Suppressor macrophage (primary cell): ENCODE data around the gene IL10RA.

ENCODE experiments used
- DNase-seq, 4 experiments: peaks; one replicate each; pipeline ENCODE4 v3.0.0-alpha.2; 2020 to 2022

Gene IL10RA

DNA sequence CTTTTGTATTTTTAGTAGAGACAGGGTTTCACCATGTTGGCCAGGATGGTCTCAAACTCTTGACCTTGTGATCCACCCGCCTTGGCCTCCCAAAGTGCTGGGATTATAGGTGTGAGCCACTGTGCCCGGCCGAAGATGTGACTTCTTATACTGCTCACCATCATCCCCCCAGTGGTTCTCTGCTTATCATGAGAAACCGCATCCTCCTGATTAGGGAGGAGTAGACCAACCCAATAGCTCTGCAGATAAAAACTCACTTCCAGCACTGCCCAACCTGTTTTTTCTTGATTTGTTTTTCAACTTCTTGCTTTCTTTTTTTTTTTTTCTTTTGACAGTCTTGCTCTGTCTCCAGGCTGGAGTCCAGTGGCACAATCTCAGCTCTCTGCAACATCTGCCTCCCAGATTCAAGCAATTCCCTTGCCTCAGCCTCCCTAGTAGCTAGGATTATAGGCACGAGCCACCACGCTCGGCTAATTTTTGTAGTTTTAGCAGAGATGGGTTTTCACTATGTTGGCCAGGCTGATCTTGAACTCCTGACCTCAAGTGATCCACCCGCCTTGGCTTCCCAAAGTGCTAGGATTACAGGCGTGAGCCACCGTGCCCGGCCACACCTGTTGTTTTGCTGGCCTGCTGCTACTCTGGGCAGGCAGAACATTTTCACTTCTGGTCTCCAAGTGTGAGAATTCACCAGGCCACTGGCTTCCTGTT is 21.5 kb downstream of the IL10RA start:
- DNase-seq = peak in 3 of 4 experiments; percentile 54 to 69 (median 57)

DNA sequence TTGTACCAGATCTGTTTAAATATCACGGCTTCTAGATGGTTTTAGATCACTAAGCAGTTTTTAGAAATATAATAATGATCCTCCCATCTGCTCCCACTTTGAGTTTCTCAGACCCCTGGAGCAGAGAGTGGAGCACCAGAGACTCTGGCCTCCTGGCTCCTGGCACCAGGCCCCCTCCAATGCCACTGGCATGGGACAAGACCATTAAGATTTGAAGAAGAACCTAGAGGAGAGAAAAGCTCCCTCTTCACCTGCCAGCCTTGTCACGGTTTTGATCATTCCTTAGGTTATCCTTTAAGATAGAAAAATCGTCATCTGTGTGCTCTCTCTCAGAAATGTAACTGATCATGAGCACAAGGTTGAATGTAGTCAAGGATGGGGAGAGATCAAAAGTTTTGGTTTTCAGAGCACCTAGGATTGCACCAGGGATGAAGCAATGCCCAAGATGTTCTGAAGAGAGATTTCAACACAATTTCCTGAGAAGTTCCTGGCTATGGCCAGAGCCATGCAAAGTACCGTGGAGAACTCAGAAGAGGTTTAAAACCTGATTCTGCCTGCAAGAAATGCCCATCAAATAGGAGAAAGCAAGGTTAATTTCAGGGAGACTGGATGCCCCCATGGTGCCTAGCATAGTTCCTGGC is 22.2 kb downstream of the IL10RA start:
- DNase-seq = peak in 3 of 4 experiments; percentile 44 to 61 (median 55)

DNA sequence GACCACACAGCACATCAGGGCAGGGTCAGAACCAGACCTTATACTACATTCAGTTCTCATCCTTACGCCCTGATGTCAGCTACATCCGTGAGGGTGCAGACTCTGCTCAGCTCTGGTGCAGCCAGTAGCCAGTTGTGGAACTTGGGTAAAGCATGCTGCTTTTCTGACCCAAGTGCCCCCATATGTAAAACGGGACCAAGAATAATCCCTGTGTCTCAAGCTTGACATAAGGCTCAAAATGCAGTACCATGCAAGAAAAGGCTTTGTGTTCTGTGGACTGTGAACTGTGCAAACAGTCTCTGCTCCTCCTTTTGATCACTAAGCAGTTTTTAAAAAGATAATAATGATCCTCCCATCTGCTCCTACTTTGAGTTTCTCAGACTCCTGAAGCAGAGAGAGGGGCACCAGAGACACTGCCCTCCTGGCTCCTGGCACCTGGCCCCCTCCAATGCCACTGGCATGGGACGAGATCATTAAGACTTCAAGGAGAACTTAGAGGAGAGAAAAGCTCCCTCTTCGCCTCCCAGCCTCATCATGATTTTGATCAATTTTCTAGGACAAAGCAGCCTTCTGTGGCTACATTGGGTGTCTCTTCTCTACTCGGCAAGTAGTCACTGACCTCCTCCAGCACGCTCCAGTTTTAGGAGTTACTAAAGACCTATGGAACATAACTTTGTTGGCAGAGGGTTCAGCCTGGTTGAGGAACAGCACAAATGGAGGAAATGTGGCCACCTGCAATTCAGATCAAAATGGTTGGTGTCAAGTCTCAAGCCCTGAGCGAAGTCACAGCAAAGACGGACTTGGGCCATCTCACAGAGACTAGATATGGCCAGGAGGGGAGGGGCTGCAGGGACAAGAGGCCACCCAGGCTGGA is 23.9 kb downstream of the IL10RA start:
- peak in 1 of 4 experiments; percentile 12 for DNase-seq

DNA sequence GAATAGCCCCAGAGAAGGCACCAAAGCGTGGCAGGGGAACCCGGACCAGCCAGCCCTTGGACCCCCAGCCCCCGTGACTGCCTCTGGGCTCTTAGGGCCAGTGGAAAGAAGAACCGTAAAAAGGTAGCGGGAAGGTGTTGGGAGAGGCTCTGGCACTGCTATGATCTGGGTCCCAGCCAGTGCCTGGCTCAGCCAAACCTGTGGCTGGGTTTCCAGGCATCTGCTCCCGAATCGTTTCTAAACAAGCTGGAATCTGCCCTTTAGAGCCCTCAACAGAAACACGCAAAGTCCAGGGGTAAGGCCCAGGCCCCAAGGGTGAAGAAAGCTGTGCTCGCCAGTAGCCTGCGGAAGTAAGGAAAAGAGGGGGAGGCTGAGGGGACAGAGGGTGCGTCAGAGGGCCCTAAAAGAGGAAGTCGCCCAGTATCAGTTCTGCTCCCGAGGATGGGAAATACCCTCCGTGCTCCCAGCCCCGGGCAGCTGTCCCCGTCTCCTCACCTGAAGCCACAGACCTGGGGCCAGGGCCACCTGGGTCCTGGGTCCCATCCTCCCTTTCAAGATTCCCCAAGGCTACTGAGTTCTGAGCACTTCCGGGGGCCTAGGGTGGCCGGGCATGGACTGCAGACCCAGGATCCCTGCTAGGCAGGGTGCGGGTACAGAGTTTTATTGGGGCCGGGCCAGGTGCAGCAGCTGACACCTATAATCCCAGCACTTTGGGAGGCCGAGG is 24.7 kb downstream of the IL10RA start:
- DNase-seq = peak; percentile 93 to 98 (median 96)

GRCh38 chr11:118012083-118012669 is 26.0 kb downstream of the IL10RA start:
- DNase-seq = peak; percentile 89 to 97 (median 93)

- no peak for DNase-seq
These were observed 27.8 kb downstream of the IL10RA start for GRCh38 chr11:118014022-118014421.

GRCh38 chr11:118015385-118015841 is 29.2 kb downstream of the IL10RA start:
- DNase-seq = no peak

DNA sequence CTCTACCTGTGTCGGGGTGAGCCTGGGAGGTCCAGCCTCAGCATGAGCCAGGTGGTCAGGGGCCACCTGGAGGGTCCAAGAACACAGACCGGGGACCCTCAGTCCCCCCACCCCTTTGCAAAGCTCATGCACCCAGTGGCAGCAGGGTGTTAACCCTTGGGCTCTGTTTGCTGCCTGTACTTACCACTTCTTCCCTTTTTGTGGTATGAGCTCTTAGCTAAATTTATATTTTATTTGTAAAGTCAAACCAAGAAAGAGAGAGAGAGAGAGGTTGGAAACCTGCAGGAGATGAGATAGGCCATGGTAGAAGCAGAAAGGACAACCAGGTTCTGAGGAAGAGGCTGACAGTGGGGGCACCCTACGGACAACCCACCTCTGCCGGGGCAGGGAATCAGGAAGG is 29.9 kb downstream of the IL10RA start:
- DNase-seq = no peak

DNA sequence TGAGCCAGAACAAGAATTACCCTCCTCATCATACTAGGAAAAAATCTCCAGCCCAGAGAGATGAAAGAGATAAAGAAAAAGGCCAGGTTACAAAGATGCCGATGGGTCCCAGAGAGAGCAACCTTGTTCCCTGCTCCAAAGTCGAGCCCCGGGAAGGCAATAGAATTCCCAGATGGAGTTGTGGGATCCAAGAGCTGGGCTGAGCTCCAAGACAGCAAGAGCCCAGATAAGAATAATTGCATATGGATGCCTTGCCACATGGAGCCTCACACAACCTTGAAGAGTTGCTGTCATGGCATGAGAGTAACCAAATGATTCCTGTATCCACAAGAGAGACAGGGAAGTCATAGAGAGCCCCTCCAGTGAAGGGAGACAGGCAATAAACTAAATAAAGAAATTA is 30.9 kb downstream of the IL10RA start:
- DNase-seq = no peak

DNA sequence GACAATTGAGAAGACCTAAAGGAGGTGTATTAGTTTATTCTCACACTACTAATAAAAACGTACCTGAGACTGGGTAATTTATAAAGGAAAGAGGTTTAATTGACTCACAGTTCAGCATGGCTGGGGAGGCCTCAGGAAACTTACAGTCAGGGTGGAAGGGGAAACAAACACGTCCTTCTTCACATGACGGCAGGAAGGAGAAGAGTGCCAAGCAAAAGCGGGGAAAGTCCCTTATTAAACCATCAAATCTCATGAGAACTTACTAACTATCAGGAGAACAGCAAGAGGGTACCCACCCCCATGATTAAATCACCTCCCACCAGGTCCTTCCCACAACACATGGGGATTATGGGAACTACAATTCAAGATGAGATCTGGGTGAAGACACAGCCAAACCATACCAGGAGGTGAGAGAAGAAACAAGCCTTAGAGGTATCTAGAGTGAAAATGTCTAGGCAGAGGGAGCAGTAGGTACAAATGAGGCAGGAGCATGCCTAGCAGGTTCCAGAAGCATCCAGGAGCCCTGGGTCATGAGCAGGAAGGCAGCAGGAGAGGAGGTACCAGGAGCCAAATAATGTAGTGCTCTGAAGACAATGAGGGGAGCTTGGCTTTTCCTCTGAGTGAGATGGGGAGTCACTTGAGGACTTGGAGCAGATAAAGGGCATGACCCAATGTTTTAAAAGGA is 31.6 kb downstream of the IL10RA start:
- DNase-seq = no peak

- no peak for DNase-seq
These were observed 32.2 kb downstream of the IL10RA start for GRCh38 chr11:118018401-118018800.

DNA sequence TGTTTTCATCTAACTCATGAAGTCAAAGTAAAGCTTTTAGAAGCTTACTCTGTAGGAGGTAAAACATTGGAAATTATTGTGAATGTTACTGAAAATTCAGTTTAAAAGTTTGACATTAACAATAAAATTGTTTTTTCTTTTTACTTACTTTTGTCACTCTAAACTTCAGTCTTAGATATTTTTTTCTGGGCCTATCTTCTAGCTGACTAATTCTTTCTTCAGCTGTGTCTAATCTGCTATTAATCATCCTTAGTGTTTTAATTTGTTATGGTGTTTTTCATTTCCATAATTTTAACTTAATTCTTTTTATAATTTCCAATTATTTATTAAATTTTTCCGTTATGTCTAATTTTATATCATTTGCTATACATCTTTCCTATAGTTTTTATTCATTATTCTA is 35.0 kb downstream of the IL10RA start:
- DNase-seq = no peak

DNA sequence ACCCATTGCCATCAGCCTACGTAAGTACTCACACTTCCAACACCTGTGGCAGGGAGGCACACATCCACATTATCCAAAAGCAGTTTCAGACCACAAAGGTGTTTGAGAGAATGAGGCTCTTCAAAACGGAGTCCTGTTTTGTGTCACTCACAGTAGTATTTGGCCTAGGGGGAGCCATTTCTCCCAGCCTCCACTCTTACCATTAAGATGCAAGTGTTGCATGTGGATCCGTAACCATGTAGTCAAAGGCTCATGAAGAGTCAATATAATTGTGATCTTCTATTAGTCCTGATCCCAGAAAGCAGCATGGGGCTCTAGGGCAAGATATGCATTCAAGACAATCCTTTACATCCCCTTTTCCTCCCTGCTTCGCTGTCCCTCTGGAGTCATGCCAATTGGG is 41.5 kb downstream of the IL10RA start:
- DNase-seq = no peak

DNA sequence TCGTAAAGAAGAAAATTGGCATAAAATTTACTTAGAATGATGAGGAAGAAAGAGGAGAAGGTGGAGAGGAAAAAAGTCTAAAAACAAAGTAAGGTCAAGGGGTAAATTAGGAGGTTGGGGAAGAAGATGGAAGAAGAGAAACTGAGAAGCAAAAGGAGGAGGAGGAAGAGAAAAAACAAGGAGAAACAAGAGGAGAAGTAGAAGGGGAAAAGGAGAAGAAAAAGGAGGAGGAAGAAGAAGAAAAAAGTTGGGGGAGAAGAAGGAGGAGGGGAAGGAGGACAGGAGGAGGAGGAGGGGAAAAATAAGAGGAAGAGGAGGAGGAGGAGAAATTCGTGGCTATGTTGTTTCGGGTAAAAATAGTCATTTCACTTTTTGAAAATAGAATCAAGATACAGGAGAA is 42.4 kb downstream of the IL10RA start:
- DNase-seq = no peak

- DNase-seq = no peak
These were observed 47.2 kb downstream of the IL10RA start for GRCh38 chr11:118033443-118033842.

- no peak for DNase-seq
These were observed 55.9 kb downstream of the IL10RA start for GRCh38 chr11:118042141-118042540.

GRCh38 chr11:118042796-118043195 is 56.6 kb downstream of the IL10RA start:
- DNase-seq = peak in 1 of 4 experiments; percentile 24

- DNase-seq = no peak
These were observed 59.0 kb downstream of the IL10RA start for GRCh38 chr11:118045191-118045590.

DNA sequence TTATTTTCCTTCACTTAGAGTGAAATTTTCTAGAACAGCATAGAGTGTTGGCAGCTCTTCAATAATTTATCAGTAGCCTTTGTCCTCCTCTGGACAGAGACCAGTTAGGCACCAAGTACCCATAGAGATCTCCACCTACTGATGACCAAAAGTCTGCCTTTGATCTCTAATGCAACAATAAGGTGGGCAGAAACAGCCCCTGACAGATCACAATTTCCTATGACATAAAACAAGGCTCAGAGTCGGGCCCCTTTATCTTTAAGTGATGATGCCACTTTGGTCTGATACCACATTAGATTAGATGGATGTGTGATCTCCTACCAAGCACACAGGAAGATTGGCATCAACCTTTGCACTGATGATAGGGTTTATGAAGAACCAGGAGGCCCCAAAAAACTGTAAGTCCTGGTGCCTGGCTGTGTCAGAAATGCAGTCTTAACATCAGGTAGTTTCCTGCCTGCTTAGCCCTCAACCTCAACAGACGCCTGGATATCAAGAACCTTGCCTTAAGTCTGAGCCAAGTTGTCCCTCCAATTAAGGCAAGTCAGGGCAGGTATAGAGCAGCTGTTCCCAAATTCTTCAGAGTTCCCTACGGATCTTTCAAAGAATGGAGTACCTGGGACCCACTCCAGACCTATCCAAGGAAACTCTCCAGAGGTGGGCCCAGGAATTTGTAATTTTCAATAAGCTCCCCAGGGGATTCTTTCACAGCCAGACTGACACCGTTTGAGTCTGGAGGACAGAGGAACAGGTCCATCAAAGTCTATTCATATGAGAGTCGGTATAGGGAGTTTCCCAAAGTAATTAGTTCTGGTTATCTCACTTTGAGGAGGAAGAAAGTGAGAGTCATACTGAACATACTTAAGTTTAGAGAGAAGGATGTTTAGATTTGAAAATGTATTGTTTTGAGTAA is 60.1 kb downstream of the IL10RA start:
- DNase-seq = no peak

DNA sequence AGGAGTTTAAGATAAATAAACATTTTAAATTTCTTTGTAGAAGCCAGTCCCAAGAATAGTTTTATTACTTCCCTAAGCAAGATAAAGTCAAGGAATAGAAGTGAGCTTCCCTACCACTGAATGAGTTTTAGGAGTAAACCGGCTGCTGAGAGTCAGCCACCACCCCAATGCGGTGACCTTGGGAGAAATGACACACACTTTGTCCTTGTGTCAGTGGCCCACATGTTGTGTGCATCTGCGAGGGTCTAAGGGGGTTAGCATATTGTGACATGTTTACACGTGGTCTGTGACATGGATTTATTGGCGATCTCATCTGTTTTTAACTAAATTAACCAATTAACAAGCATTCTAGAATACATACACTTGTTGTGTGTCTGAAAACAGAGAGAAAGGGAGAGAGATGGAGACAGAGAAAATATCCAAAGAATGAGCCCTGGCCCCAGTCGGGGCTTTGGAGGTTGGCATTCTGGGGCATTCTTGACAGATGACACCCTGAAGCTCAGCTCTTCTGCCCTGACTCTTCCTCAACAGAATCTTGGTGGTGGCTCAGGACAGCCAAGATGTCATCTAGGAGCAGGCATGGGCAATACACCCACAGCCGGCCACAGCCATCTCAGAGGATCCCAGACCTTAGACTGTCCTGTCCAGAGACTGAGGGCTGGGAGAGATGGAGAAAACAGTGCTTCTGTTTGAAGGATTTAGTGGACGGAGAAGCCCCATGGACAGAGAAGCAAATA is 60.9 kb downstream of the IL10RA start:
- DNase-seq = no peak
